Measurements from ENCODE around the gene PDHX. TPM values are rescaled to one million over a fixed set of nuclear protein-coding genes. Genes with fewer than 3 reads are reported as not detected.

Gene PDHX
- total RNA-seq, 1 donor from 2014 or later: 44.0 TPM

DNA sequence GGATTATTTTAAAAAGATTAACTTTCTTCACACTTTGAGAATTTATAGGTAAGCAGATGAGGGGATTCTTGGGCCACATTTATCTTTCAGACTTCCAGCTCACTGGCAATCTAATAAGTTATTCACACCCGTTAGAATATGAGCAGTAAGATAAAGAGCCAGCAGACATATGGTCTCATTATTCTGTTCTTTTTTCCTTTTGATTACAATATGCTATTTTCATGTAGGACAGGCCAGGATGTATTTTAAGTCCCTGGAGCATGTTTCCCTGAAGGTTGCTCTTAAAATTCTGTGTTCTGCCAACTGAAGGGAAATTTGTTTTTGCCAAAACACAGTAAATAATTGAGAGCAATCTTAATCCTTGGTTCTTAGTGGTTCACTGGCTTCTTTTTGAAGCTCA, 22.2 kb downstream of the PDHX start:
- Mint-ChIP-seq H3K27ac (ENCODE audit: unreplicated experiment) (no peak overlapping the region), H3K27me3 (ENCODE audit: low read depth, unreplicated experiment) (no peaks in the 10 kb centered on the region), H3K9me3 (ENCODE audit: unreplicated experiment) (no peaks in the 10 kb centered on the region), H3K36me3 (ENCODE audit: low read depth, unreplicated experiment) (peaks cover 2% of the 10 kb centered on the region), H3K4me3 (ENCODE audit: unreplicated experiment) (no peak overlapping the region), H3K4me1 (ENCODE audit: low read depth, unreplicated experiment) (no peaks in the 10 kb centered on the region)
- no peak overlapping the region for H3K4me3 ChIP-seq (ENCODE audit: insufficient read depth, low read depth, low read length)
- H3K27me3 ChIP-seq (ENCODE audit: insufficient read depth, low read length): no peaks in the 10 kb centered on the region
- H3K4me1 ChIP-seq (ENCODE audit: insufficient read depth, low read length): no peaks in the 10 kb centered on the region
- H2AFZ ChIP-seq (ENCODE audit: low read depth, low read length): no peak overlapping the region
- H3K9ac ChIP-seq (ENCODE audit: low read length): no peak overlapping the region
- DNase-seq (ENCODE audit: low read depth) (no peak), FAIRE-seq (no peak)
- peaks cover 37% of the 10 kb centered on the region for H3K79me2 ChIP-seq (ENCODE audit: insufficient read depth, low read length)
- no peaks in the 10 kb centered on the region for H4K20me1 ChIP-seq (ENCODE audit: insufficient read depth, low read length)
- H3K36me3 ChIP-seq (ENCODE audit: insufficient read depth, low read length): no peaks in the 10 kb centered on the region
- no peak overlapping the region for H3K4me2 ChIP-seq (ENCODE audit: low read length)
- no peak overlapping the region for H3K27ac ChIP-seq (ENCODE audit: low read depth, low read length)
- H3K9me3 ChIP-seq (ENCODE audit: insufficient read depth, low read depth, low read length): no peaks in the 10 kb centered on the region
- TF ChIP-seq, protein P1, sequence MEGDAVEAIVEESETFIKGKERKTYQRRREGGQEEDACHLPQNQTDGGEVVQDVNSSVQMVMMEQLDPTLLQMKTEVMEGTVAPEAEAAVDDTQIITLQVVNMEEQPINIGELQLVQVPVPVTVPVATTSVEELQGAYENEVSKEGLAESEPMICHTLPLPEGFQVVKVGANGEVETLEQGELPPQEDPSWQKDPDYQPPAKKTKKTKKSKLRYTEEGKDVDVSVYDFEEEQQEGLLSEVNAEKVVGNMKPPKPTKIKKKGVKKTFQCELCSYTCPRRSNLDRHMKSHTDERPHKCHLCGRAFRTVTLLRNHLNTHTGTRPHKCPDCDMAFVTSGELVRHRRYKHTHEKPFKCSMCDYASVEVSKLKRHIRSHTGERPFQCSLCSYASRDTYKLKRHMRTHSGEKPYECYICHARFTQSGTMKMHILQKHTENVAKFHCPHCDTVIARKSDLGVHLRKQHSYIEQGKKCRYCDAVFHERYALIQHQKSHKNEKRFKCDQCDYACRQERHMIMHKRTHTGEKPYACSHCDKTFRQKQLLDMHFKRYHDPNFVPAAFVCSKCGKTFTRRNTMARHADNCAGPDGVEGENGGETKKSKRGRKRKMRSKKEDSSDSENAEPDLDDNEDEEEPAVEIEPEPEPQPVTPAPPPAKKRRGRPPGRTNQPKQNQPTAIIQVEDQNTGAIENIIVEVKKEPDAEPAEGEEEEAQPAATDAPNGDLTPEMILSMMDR (IDR thresholded peaks at IDR 0.05; ENCODE audit: insufficient read depth, low read depth, low read length): no peak
- no peak for TF ChIP-seq EZH2 (IDR thresholded peaks at IDR 0.05; ENCODE audit: insufficient read depth, low read length)

DNA sequence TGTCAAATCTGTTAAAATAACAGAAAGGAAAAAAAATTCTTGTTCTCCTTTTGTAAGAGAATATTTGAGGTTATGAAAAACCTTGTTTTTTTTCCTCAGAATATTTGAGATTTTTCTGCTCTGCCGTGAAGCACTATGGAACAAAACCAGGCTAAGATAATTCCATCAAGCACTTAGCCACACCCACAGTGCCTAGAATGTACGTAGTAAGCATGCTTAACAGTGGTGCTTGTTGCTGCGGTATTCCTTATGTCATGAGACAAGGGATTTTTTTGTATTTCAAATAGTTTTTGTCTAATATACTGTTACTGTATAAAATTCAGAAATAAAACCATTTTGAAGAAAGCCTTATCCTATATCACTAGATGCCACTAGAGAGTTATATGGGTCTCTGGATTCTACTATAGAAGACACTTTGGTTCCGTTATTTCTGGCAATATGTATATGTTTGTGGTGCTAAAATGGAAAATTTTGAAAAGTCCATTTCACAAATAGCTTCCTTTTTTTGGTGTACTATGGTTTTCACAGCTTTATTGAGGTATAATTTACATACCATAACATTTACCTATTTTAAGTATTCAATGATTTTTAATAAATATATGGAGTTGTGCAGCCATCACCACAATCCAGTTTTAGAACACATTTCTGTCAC, 23.7 kb downstream of the PDHX start:
- H3K27me3 ChIP-seq (ENCODE audit: insufficient read depth, low read length): no peaks in the 10 kb centered on the region

DNA sequence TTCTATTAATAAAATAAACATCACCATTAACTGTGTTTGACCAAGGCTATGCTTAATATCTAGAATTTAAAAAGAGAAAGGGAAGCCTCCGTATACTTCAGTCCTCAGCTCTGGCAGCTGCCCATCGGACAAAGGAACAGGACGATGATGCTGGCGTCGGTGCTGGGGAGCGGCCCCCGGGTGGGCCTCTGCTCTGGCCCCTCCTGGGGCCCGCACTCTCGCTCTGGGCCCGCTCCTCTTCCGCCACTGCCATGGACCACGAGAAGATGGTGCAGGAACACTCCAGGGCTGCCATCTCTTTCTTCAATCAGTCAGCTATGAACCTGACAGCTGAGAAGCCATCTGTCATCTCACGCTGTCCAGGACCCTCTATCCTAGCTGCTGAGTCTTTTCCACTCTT, 25.3 kb downstream of the PDHX start:
- no peak for TF ChIP-seq EZH2 (IDR thresholded peaks at IDR 0.05; ENCODE audit: insufficient read depth, low read length)
- TF ChIP-seq, protein P1 (IDR thresholded peaks at IDR 0.05; ENCODE audit: insufficient read depth, low read depth, low read length): no peak
- Histone ChIP-seq H3K9ac (ENCODE audit: low read length) (no peak overlapping the region), H3K27ac (ENCODE audit: low read depth, low read length) (no peak overlapping the region), H3K4me1 (ENCODE audit: insufficient read depth, low read length) (no peaks in the 10 kb centered on the region), H3K27me3 (ENCODE audit: insufficient read depth, low read length) (no peaks in the 10 kb centered on the region), H4K20me1 (ENCODE audit: insufficient read depth, low read length) (peaks cover 5% of the 10 kb centered on the region), H3K4me3 (ENCODE audit: insufficient read depth, low read depth, low read length) (no peak overlapping the region), H3K4me2 (ENCODE audit: low read length) (no peak overlapping the region), H3K9me3 (ENCODE audit: insufficient read depth, low read depth, low read length) (no peaks in the 10 kb centered on the region), H2AFZ (ENCODE audit: low read depth, low read length) (no peak overlapping the region), H3K36me3 (ENCODE audit: insufficient read depth, low read length) (no peaks in the 10 kb centered on the region), H3K79me2 (ENCODE audit: insufficient read depth, low read length) (peaks cover 46% of the 10 kb centered on the region)
- FAIRE-seq (no peak), DNase-seq (ENCODE audit: low read depth) (no peak)
- H3K36me3 Mint-ChIP-seq (ENCODE audit: low read depth, unreplicated experiment): peaks cover 2% of the 10 kb centered on the region
- no peaks in the 10 kb centered on the region for H3K9me3 Mint-ChIP-seq (ENCODE audit: unreplicated experiment)
- H3K4me1 Mint-ChIP-seq (ENCODE audit: low read depth, unreplicated experiment): no peaks in the 10 kb centered on the region
- H3K27me3 Mint-ChIP-seq (ENCODE audit: low read depth, unreplicated experiment): no peaks in the 10 kb centered on the region
- no peak overlapping the region for H3K4me3 Mint-ChIP-seq (ENCODE audit: unreplicated experiment)
- no peak overlapping the region for H3K27ac Mint-ChIP-seq (ENCODE audit: unreplicated experiment)

More for the DNA sequence above, 23.7 kb downstream of the PDHX start:
- Histone ChIP-seq H3K9ac (ENCODE audit: low read length) (no peak overlapping the region), H3K4me2 (ENCODE audit: low read length) (no peak overlapping the region), H3K4me3 (ENCODE audit: insufficient read depth, low read depth, low read length) (no peak overlapping the region), H3K36me3 (ENCODE audit: insufficient read depth, low read length) (no peaks in the 10 kb centered on the region), H3K79me2 (ENCODE audit: insufficient read depth, low read length) (peaks cover 43% of the 10 kb centered on the region), H3K4me1 (ENCODE audit: insufficient read depth, low read length) (no peaks in the 10 kb centered on the region), H3K9me3 (ENCODE audit: insufficient read depth, low read depth, low read length) (no peaks in the 10 kb centered on the region), H4K20me1 (ENCODE audit: insufficient read depth, low read length) (no peaks in the 10 kb centered on the region), H2AFZ (ENCODE audit: low read depth, low read length) (no peak overlapping the region), H3K27ac (ENCODE audit: low read depth, low read length) (no peak overlapping the region)
- TF ChIP-seq, protein P1 (IDR thresholded peaks at IDR 0.05; ENCODE audit: insufficient read depth, low read depth, low read length): no peak
- TF ChIP-seq EZH2 (IDR thresholded peaks at IDR 0.05; ENCODE audit: insufficient read depth, low read length): no peak
- H3K36me3 Mint-ChIP-seq (ENCODE audit: low read depth, unreplicated experiment): peaks cover 2% of the 10 kb centered on the region
- no peak overlapping the region for H3K4me3 Mint-ChIP-seq (ENCODE audit: unreplicated experiment)
- DNase-seq (ENCODE audit: low read depth) (peak; percentile 88), FAIRE-seq (no peak)
- H3K9me3 Mint-ChIP-seq (ENCODE audit: unreplicated experiment): no peaks in the 10 kb centered on the region
- H3K27me3 Mint-ChIP-seq (ENCODE audit: low read depth, unreplicated experiment): no peaks in the 10 kb centered on the region
- H3K27ac Mint-ChIP-seq (ENCODE audit: unreplicated experiment): no peak overlapping the region
- no peaks in the 10 kb centered on the region for H3K4me1 Mint-ChIP-seq (ENCODE audit: low read depth, unreplicated experiment)
